ENCODE results near the gene DPP3.

The DPP3 gene

GRCh38 chr11:66489636-66490035 lies 9.4 kb downstream of the DPP3 start:
- Mint-ChIP-seq H3K9me3 (no peaks in the 10 kb centered on the region), H3K4me1 (no peaks in the 10 kb centered on the region), H3K27me3 (no peaks in the 10 kb centered on the region), H3K4me3 (no peak overlapping the region), H3K36me3 (ENCODE audit: low read depth) (peaks cover 18% of the 10 kb centered on the region), H3K27ac (no peak overlapping the region)
- ATAC-seq, result no peak
- no peak for DNase-seq

DNA sequence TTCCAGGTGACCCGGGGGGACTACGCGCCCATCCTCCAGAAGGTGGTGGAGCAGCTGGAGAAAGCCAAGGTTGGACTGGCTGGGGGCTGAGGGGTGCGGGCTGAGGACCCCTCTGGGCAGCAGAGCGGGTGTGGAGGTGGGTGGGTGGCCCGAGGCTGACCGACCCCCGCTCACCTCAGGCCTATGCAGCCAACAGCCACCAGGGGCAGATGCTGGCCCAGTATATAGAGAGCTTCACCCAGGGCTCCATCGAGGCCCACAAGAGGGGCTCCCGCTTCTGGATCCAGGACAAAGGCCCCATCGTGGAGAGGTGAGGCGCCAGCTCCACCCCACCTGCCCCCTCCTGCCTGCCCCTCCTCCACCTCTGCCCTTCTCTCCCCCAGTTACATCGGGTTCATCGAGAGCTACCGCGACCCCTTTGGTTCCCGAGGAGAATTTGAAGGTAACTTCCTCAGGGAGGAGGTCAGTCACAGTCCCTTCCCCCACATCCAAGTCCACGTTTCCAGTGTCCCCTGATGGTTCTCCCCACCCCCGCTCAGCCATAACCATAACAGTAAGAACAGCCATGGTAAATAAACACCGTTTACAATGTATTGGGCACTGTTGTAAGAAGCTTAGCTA lies 11.2 kb downstream of the DPP3 start:
- Mint-ChIP-seq H3K4me1 (no peaks in the 10 kb centered on the region), H3K27me3 (no peaks in the 10 kb centered on the region), H3K9me3 (no peaks in the 10 kb centered on the region), H3K4me3 (no peak overlapping the region), H3K27ac (no peak overlapping the region), H3K36me3 (ENCODE audit: low read depth) (peaks cover 18% of the 10 kb centered on the region)
- ATAC-seq (no peak), DNase-seq (no peak)

DNA sequence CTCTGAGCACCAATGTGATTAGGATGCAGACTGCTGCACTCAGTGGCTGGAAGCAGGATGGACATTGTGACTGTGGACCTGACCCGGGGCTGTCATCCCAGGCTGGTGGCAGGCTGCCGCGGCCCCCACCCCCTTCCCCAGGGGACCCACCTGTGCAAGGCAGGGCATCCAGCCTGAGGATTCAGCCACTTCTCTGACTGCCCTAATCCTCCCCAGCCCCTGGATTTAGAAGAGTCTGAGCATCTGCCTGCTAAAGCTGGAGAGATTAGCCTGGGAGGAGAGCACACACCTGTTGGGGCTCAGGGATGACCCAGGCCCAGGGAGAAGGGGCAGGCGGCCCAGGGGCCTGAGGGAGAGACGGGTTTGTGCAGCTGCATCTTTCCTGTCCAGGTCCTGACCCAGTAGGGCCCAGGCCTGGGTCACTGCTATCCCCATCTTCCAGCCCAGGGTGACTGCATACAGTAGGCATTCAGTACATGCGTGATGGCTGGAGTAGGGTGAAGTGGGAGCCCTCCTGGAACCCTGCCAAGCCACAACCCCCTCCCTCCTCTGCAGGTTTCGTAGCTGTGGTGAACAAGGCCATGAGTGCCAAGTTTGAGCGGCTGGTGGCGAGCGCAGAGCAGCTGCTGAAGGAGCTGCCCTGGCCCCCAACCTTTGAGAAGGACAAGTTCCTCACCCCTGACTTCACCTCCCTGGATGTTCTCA lies 12.1 kb downstream of the DPP3 start:
- H3K27me3 Mint-ChIP-seq, result no peaks in the 10 kb centered on the region
- H3K36me3 Mint-ChIP-seq (ENCODE audit: low read depth), result peaks cover 22% of the 10 kb centered on the region
- H3K4me3 Mint-ChIP-seq, result no peak overlapping the region
- no peaks in the 10 kb centered on the region for H3K9me3 Mint-ChIP-seq
- H3K27ac Mint-ChIP-seq, result no peak overlapping the region
- DNase-seq, result no peak
- ATAC-seq, result no peak
- no peaks in the 10 kb centered on the region for H3K4me1 Mint-ChIP-seq

DNA sequence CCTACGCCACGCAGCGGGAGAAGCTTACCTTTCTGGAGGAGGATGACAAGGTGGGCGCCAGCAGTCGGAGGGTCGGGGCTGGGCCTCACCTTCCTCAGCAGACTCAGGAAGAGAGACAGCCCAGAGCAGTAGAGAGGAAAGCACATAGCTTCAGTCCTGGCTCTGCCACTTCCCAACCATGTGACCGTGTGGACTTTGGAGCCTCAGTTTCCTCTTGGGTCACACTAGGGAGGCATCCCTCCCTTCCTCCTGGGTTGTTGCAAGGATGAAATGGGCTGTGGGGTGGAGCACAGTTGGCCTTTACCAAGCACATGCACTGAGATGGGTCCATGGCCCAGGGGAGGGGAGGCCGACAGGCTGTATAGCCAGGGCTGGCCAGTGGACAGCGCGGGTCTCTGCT lies 12.9 kb downstream of the DPP3 start:
- Mint-ChIP-seq H3K9me3 (no peaks in the 10 kb centered on the region), H3K4me1 (no peaks in the 10 kb centered on the region), H3K36me3 (ENCODE audit: low read depth) (peaks cover 19% of the 10 kb centered on the region), H3K27me3 (no peaks in the 10 kb centered on the region), H3K27ac (no peak overlapping the region), H3K4me3 (no peak overlapping the region)
- DNase-seq, result no peak
- no peak for ATAC-seq

GRCh38 chr11:66494458-66494857 lies 14.2 kb downstream of the DPP3 start:
- H3K27ac Mint-ChIP-seq, result no peak overlapping the region
- no peaks in the 10 kb centered on the region for H3K9me3 Mint-ChIP-seq
- peaks cover 23% of the 10 kb centered on the region for H3K36me3 Mint-ChIP-seq (ENCODE audit: low read depth)
- no peaks in the 10 kb centered on the region for H3K27me3 Mint-ChIP-seq
- H3K4me3 Mint-ChIP-seq, result no peak overlapping the region
- H3K4me1 Mint-ChIP-seq, result no peaks in the 10 kb centered on the region
- DNase-seq (no peak), ATAC-seq (no peak)

DNA sequence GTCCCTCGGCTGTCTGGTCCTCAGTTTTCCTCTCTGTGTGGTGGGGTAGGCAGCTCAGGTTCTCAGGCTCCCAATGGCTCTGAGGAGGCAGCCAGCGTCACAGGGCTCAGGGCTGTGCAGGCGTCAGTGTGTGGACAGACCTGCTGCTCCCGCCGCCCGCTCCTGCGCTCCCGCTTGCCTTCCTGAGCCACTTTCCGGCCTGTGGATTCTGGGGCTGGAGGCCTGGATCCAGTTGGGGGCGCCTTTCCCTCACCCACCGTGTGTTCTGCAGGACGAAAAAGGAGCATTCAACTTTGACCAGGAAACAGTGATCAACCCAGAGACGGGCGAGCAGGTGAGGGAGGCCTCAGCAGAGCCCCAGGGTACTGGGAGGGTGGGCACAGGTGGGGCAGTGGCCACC lies 14.7 kb downstream of the DPP3 start:
- H3K4me1 Mint-ChIP-seq, result no peaks in the 10 kb centered on the region

DNA sequence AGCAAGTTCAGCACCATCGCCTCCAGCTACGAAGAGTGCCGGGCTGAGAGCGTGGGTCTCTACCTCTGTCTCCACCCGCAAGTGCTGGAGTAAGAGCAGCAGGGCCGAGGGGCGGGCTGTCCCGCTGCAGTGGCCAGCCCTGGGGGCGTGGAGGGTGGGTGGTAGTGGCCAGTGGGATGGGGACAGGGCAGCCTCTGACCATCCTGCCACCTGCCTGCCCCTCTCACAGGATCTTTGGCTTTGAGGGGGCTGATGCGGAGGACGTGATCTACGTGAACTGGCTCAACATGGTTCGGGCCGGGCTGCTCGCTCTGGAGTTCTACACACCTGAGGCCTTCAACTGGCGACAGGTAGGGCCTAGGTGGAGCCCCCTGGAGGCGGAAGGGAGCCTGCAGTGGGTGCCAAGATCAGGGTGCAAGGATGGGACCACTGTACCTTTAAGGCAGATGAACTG lies 15.2 kb downstream of the DPP3 start:
- no peak for ATAC-seq

More for the DNA sequence above, 14.7 kb downstream of the DPP3 start:
- Mint-ChIP-seq H3K36me3 (ENCODE audit: low read depth) (peaks cover 25% of the 10 kb centered on the region), H3K27me3 (no peaks in the 10 kb centered on the region), H3K9me3 (no peaks in the 10 kb centered on the region), H3K4me3 (no peak overlapping the region), H3K27ac (no peak overlapping the region)
- ATAC-seq (no peak), DNase-seq (no peak)

GRCh38 chr11:66497206-66497605 lies 17.0 kb downstream of the DPP3 start:
- Mint-ChIP-seq H3K9me3 (no peaks in the 10 kb centered on the region), H3K4me3 (no peak overlapping the region), H3K4me1 (no peaks in the 10 kb centered on the region), H3K27ac (no peak overlapping the region), H3K27me3 (no peaks in the 10 kb centered on the region), H3K36me3 (ENCODE audit: low read depth) (peaks cover 26% of the 10 kb centered on the region)
- DNase-seq (no peak), ATAC-seq (no peak)

More for the DNA sequence above, 15.2 kb downstream of the DPP3 start:
- no peak overlapping the region for H3K4me3 Mint-ChIP-seq
- H3K27ac Mint-ChIP-seq, result no peak overlapping the region
- peaks cover 25% of the 10 kb centered on the region for H3K36me3 Mint-ChIP-seq (ENCODE audit: low read depth)
- no peaks in the 10 kb centered on the region for H3K4me1 Mint-ChIP-seq
- no peaks in the 10 kb centered on the region for H3K9me3 Mint-ChIP-seq
- peak; percentile 21 for DNase-seq
- H3K27me3 Mint-ChIP-seq, result no peaks in the 10 kb centered on the region

DNA sequence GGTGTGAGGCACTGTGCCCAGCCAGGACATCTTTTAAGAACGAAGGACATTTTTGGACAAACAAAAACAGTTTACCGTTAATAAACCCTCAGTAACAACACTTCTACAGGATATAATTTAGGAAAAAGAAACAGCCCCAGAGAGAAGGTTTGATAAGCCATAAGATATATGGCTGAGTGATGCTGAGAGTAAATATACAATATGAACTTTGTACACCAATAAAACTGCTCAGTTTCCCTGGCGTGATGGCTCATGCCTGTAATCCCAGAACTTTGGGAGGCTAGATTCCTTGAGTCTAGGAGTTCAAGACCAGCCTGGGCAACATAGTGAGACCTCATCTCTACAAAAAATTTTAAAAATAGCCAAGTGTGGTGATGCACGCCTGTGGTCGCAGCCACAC lies 18.3 kb downstream of the DPP3 start:
- H3K27me3 Mint-ChIP-seq, result no peaks in the 10 kb centered on the region
- H3K4me1 Mint-ChIP-seq, result no peaks in the 10 kb centered on the region
- ATAC-seq, result no peak
- no peaks in the 10 kb centered on the region for H3K9me3 Mint-ChIP-seq
- H3K36me3 Mint-ChIP-seq (ENCODE audit: low read depth), result peaks cover 23% of the 10 kb centered on the region
- no peak for DNase-seq
- no peak overlapping the region for H3K27ac Mint-ChIP-seq
- H3K4me3 Mint-ChIP-seq, result no peak overlapping the region

GRCh38 chr11:66505276-66505816 lies 25.1 kb downstream of the DPP3 start:
- Mint-ChIP-seq H3K36me3 (ENCODE audit: low read depth) (peaks cover 15% of the 10 kb centered on the region), H3K4me3 (no peak overlapping the region), H3K9me3 (no peaks in the 10 kb centered on the region), H3K27me3 (no peaks in the 10 kb centered on the region), H3K4me1 (peaks cover 5% of the 10 kb centered on the region), H3K27ac (no peak overlapping the region)
- DNase-seq (no peak), ATAC-seq (no peak)

GRCh38 chr11:66509131-66509561 lies 28.9 kb downstream of the DPP3 start:
- no peaks in the 10 kb centered on the region for H3K9me3 Mint-ChIP-seq
- no peak overlapping the region for H3K4me3 Mint-ChIP-seq
- no peak for ATAC-seq
- H3K36me3 Mint-ChIP-seq (ENCODE audit: low read depth), result peaks cover 11% of the 10 kb centered on the region
- no peak for DNase-seq
- H3K4me1 Mint-ChIP-seq, result peaks cover 16% of the 10 kb centered on the region
- no peaks in the 10 kb centered on the region for H3K27me3 Mint-ChIP-seq
- no peak overlapping the region for H3K27ac Mint-ChIP-seq

DNA sequence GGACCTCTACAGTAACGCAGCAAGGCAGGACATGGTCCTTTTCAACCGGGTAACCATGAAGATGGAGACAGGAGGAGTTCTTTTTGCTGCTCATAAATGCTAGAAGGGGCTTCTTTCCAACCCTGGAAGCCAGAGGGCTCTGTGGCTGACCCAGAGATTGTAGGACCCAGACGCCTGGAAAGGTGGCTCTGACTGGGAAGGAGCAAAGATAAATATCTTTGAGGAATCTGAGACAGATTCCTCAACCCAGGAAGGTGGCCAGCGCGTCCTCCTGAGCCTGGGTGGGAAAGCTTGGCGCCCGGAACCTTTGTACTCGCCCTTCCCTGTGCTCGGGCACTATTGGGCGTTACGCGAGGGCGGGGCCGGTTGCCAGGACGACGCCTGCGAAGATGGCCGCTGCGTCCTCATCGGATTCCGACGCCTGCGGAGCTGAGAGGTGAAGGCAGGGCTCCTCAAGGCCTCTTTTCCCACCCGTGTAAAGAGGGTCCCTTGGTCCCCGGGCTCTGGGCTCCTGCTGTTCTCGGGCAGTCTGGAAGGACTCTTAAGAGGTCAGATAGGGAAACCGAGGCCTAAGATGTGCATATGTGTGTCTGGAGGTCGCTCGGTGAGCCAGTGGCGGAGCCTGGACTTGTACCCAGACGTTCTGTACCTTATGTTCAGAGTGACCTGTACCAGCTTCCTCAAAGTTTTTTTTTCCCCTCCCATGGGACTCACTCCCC lies 30.2 kb downstream of the DPP3 start, which contains the start of gene BBS1:
Gene BBS1, plus strand, starts transcription at position 365 of the 719 bp plus-strand sequence. Its CDS starts 25 bp downstream, at position 390.
- H3K9me3 Mint-ChIP-seq, result no peaks in the 10 kb centered on the region
- DNase-seq (peak; percentile 89), ATAC-seq (peak; percentile 97)
- H3K4me1 Mint-ChIP-seq, result peaks cover 16% of the 10 kb centered on the region
- peak within 1 kb of the TSS; percentile 94 for H3K4me3 Mint-ChIP-seq
- peak within 1 kb of the TSS; percentile 52 for H3K27ac Mint-ChIP-seq
- peaks cover 12% of the 10 kb centered on the region for H3K36me3 Mint-ChIP-seq (ENCODE audit: low read depth)
- no peaks in the 10 kb centered on the region for H3K27me3 Mint-ChIP-seq

DNA sequence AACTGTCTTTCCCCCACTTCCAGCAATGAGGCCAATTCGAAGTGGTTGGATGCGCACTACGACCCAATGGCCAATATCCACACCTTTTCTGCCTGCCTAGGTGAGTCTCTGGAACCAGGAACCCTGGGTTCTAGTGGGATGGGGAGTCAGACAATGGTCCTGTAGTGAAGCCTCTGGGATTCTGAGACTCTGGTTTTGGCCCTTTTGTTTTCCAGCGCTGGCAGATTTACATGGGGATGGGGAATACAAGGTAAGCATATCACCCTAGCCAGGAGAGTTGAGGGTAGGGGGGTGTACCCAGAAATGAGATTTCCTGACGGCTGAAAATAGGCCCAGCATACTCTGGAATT lies 30.7 kb downstream of the DPP3 start:
- H3K27me3 Mint-ChIP-seq, result no peaks in the 10 kb centered on the region
- peaks cover 13% of the 10 kb centered on the region for H3K36me3 Mint-ChIP-seq (ENCODE audit: low read depth)
- ATAC-seq, result no peak
- H3K4me1 Mint-ChIP-seq, result peaks cover 16% of the 10 kb centered on the region
- H3K27ac Mint-ChIP-seq, result peak overlapping the region; percentile 52
- peak overlapping the region; percentile 94 for H3K4me3 Mint-ChIP-seq
- DNase-seq, result no peak
- no peaks in the 10 kb centered on the region for H3K9me3 Mint-ChIP-seq

DNA sequence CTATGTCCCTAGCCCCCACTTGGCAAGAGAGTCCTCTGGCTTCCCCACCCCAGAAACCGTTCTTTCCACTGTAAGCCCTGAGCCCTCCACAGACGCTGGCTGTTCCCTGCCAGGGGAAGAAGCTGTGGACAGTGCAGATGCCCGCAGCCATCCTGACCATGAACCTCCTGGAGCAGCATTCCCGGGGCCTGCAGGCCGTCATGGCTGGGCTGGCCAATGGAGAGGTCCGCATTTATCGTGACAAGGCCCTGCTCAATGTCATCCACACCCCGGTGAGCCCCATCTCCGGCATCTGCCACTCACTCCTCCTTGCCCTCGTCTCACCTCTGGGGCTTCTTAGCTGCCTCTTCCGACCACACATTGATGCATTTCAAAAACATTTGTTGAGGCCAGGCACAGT lies 43.4 kb downstream of the DPP3 start:
- Mint-ChIP-seq H3K27me3 (no peaks in the 10 kb centered on the region), H3K27ac (no peak overlapping the region), H3K4me1 (no peaks in the 10 kb centered on the region), H3K9me3 (no peaks in the 10 kb centered on the region), H3K36me3 (ENCODE audit: low read depth) (peaks cover 11% of the 10 kb centered on the region), H3K4me3 (no peak overlapping the region)
- no peak for ATAC-seq
- DNase-seq, result no peak
